GM21526 (cell line): ENCODE results near the gene ADIPOR2.
"Not testable (repeated sequence)": the region's sequence is repeated elsewhere in the genome, so short reads cannot be mapped to it uniquely, and the experiment has no call there.

Experiments used
- ATAC-seq: cut with Tn5 transposase; IDR thresholded peaks from one replicate; pipeline ENCODE4 v1.9.1; 2021; ENCODE audit warnings: moderate library complexity; ENCODE audit not compliant: unreplicated experiment, low FRiP score

ADIPOR2 gene

GRCh38 chr12:1702713-1703112, 11.8 kb downstream of the ADIPOR2 start:
- ATAC-seq: no peak

- no peak for ATAC-seq
These were observed 13.2 kb downstream of the ADIPOR2 start for GRCh38 chr12:1703771-1704722.

- no peak for ATAC-seq
These were observed 15.1 kb downstream of the ADIPOR2 start for GRCh38 chr12:1705774-1706631.

- ATAC-seq: no peak
These were observed 15.7 kb downstream of the ADIPOR2 start for GRCh38 chr12:1706632-1706980.

GRCh38 chr12:1707051-1707450, 16.2 kb downstream of the ADIPOR2 start:
- no peak for ATAC-seq

GRCh38 chr12:1709968-1710367, 19.1 kb downstream of the ADIPOR2 start:
- not testable (repeated sequence) for ATAC-seq

- not testable (repeated sequence) for ATAC-seq
These were observed 20.0 kb downstream of the ADIPOR2 start for GRCh38 chr12:1710870-1711269.

GRCh38 chr12:1711536-1712211, 20.8 kb downstream of the ADIPOR2 start:
- ATAC-seq: not testable (repeated sequence)

- ATAC-seq: not testable (repeated sequence)
These were observed 21.4 kb downstream of the ADIPOR2 start for GRCh38 chr12:1712305-1712704.

GRCh38 chr12:1712852-1713251, 22.0 kb downstream of the ADIPOR2 start:
- not testable (repeated sequence) for ATAC-seq

- not testable (repeated sequence) for ATAC-seq
These were observed 23.0 kb downstream of the ADIPOR2 start for GRCh38 chr12:1713783-1714348.

- ATAC-seq: not testable (repeated sequence)
These were observed 24.6 kb downstream of the ADIPOR2 start for GRCh38 chr12:1715459-1715858.

- no peak for ATAC-seq
These were observed 25.5 kb downstream of the ADIPOR2 start for GRCh38 chr12:1716215-1716862.

GRCh38 chr12:1716911-1717310, 26.0 kb downstream of the ADIPOR2 start:
- no peak for ATAC-seq

- no peak for ATAC-seq
These were observed 28.3 kb downstream of the ADIPOR2 start for GRCh38 chr12:1719139-1719538.

- no peak for ATAC-seq
These were observed 29.6 kb downstream of the ADIPOR2 start for GRCh38 chr12:1720494-1720893.

- ATAC-seq: no peak
These were observed 32.9 kb downstream of the ADIPOR2 start for GRCh38 chr12:1723721-1724120.

- ATAC-seq: no peak
These were observed 33.4 kb downstream of the ADIPOR2 start for GRCh38 chr12:1724250-1724649.

- ATAC-seq: no peak
These were observed 35.9 kb downstream of the ADIPOR2 start for GRCh38 chr12:1726753-1727152.

- no peak for ATAC-seq
These were observed 38.0 kb downstream of the ADIPOR2 start for GRCh38 chr12:1728824-1729223.
